T-helper 17 cell (primary cell): Measurements from ENCODE around the gene CCDC6. TPM values are rescaled to one million over a fixed set of nuclear protein-coding genes. Genes with fewer than 3 reads are reported as not detected.

ENCODE experiments used
- ATAC-seq: fragments of 150-1000 bp; cut with Tn5 transposase; 2 replicates; pipeline ENCODE4 v1.10.0; 2021; ENCODE audit warnings: mild to moderate bottlenecking, moderate library complexity
- DNase-seq, 3 donors: peaks; one replicate each; pipeline versions ENCODE4 v3.0.0 to v3.0.0-alpha.2; 2020 to 2021
- H3K9me3 ChIP-seq: one replicate; pipeline ENCODE4 v1.7.0; 2013; ENCODE audit warnings: low read length, mild to moderate bottlenecking; ENCODE audit not compliant: control insufficient read depth, poor library complexity, severe bottlenecking
- H3K27ac Mint-ChIP-seq: one replicate; pipeline ENCODE4 v1.8.0; 2022; ENCODE audit warnings: mild to moderate bottlenecking, moderate library complexity, mixed read lengths
- H3K27me3 Mint-ChIP-seq: one replicate; pipeline ENCODE4 v1.8.0; 2022; ENCODE audit warnings: mixed read lengths
- H3K36me3 Mint-ChIP-seq: one replicate; pipeline ENCODE4 v1.8.0; 2022; ENCODE audit warnings: low read depth, mixed read lengths
- H3K4me1 Mint-ChIP-seq: one replicate; pipeline ENCODE4 v1.8.0; 2022; ENCODE audit warnings: mild to moderate bottlenecking, mixed read lengths
- H3K4me3 Mint-ChIP-seq: one replicate; pipeline ENCODE4 v1.8.0; 2022; ENCODE audit warnings: mild to moderate bottlenecking, moderate library complexity, mixed read lengths
- total RNA-seq, 4 donors: library from RNA in 2 of 4; stranded (reverse) in 2 of 4; gene quantifications; one replicate each; pipeline ENCODE4 v1.2.3 and lab custom pipeline; 2022 to 2026

Gene CCDC6
- total RNA-seq, 2 donors from 2014 or later: 25.3 to 27.0 TPM

DNA sequence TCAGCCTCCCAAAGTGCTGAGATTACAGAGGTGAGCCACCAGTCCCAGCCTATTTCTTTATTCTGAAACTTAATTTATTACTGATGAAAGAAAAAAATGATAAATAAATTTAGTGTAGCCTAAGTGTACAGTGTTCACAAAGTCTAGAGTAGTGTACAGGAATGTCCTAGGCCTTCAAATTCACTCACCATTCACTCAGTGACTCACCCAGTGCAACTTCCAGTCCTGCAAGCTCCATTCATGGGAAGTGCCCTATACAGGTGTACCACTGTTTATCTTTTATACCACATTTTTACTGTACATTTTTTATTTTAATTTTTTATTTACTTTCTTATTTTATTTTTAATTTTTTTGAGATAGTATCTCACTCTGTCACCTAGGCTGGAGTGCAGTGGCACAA is 165.3 kb downstream of the CCDC6 start:
- H3K27ac Mint-ChIP-seq: no peak overlapping the region
- ATAC-seq: no peak
- H3K4me1 Mint-ChIP-seq: no peaks in the 10 kb centered on the region
- no peaks in the 10 kb centered on the region for H3K36me3 Mint-ChIP-seq
- peaks cover 12% of the 10 kb centered on the region for H3K27me3 Mint-ChIP-seq
- DNase-seq: no peak
- H3K9me3 ChIP-seq: no peaks in the 10 kb centered on the region
- H3K4me3 Mint-ChIP-seq: no peak overlapping the region

Other genes with a start within 250 kb of the CCDC6 start
- under 1 TPM; 0.07 to 0.18 TPM for gene SLC16A9, start 196.7 kb downstream of the CCDC6 start, total RNA-seq
- under 1 TPM in 1 of 2 donors, not detected in 1; 0.35 TPM for gene MRLN, start 153.1 kb downstream of the CCDC6 start, total RNA-seq